Duodenal mucosa (tissue), 2 donors: ENCODE measurements around the gene TRMT11.

Source experiments
- H3K27ac ChIP-seq: one replicate; pipeline ENCODE4 v1.7.0; 2013; ENCODE audit warnings: low read depth, low read length
- H3K27me3 ChIP-seq, 2 donors: one replicate each; pipeline ENCODE4 v1.7.0; 2013; ENCODE audit warnings: low read length in 2 of 2, control low read depth in 1 of 2; ENCODE audit not compliant: insufficient read depth in 2 of 2, control insufficient read depth in 1 of 2
- H3K36me3 ChIP-seq, 2 donors: one replicate each; pipeline ENCODE4 v1.7.0; 2013; ENCODE audit warnings: low read length in 2 of 2, control low read depth in 1 of 2; ENCODE audit not compliant: insufficient read depth in 2 of 2, control insufficient read depth in 1 of 2
- H3K4me1 ChIP-seq, 2 donors: one replicate each; pipeline ENCODE4 v1.7.0; 2013; ENCODE audit warnings: low read length in 2 of 2, control low read depth in 1 of 2; ENCODE audit not compliant: insufficient read depth in 2 of 2, control insufficient read depth in 1 of 2
- H3K4me3 ChIP-seq, 2 donors: one replicate each; pipeline ENCODE4 v1.7.0; 2013; ENCODE audit warnings: low read length in 2 of 2, low read depth in 1 of 2
- H3K9ac ChIP-seq, 2 donors: one replicate each; pipeline ENCODE4 v1.7.0; 2013; ENCODE audit warnings: low read length in 2 of 2, low read depth in 1 of 2
- H3K9me3 ChIP-seq, 2 donors: one replicate each; pipeline ENCODE4 v1.7.0; 2013; ENCODE audit warnings: low read length in 2 of 2, control low read depth in 1 of 2; ENCODE audit not compliant: control insufficient read depth in 1 of 2

The TRMT11 gene

DNA sequence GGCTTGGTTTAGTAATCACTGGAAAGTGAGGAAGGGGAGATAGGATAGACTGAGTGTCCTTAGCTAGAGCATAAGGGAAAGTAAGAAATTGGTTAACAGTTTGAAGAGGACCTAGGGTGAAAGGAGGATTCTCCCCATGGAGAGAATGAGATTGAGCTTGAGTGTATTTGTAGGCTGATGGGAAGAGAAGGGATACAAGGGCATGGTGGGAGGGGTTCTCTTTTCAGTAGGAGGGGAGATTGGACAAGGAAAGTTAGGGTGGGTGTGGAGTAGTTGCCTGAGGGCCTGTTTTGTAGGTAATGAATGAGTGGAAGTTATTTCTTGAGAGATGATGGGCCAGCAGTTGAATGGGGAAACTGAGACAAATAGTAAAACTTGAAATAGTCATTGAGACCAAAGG lies 1.9 kb downstream of the TRMT11 start:
- H3K27me3 ChIP-seq: no peaks in the 10 kb centered on the region
- H3K4me3 ChIP-seq: peak overlapping the region; percentile 76 to 93
- no peak overlapping the region for H3K27ac ChIP-seq
- H3K9ac ChIP-seq: no peak overlapping the region
- no peaks in the 10 kb centered on the region for H3K9me3 ChIP-seq
- H3K36me3 ChIP-seq: no peaks in the 10 kb centered on the region
- peaks cover 25 to 70% of the 10 kb centered on the region in 2 donors for H3K4me1 ChIP-seq

DNA sequence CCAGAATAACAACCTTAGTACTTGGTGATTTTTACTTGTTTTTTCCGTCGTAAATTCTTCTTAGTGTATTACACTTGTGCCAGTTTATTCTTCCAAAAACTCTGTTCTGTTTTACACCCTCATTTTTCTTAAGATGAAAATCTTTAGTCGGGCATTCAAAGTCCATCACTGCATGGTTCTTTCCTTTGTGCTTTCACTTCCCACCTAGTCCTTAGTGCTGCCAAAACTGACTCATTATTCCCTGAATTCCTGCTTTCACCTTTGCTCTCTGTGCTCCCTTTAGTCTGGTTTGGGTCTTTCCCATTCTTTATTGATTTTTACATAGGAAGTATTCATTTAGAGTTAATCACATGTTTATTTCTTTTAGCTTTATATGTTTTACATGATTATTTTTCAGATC lies 3.3 kb downstream of the TRMT11 start:
- Histone ChIP-seq H3K27me3 (no peaks in the 10 kb centered on the region), H3K9ac (no peak overlapping the region), H3K9me3 (no peaks in the 10 kb centered on the region), H3K4me3 (peak overlapping the region; percentile 13 to 26), H3K36me3 (no peaks in the 10 kb centered on the region), H3K4me1 (peaks cover 21 to 64% of the 10 kb centered on the region in 2 donors), H3K27ac (no peak overlapping the region)

DNA sequence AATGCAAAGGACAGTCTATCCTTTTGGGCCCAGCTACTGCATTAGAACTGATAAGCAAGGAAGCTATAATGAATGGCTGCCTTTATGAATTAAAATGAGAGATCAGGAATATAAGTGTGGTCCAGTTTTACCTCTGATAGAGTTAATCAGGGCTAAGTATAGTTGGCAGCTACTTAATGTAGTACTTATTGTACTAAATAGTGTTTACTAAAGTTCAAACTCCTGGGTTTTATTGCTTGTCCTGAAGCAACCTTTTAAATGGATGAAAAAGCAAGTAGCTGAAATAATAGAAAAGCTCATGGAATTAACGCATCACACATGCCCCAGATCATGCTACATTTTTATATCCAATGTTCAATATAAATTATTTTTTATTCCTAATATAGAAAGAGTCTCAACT lies 5.3 kb downstream of the TRMT11 start:
- no peaks in the 10 kb centered on the region for H3K36me3 ChIP-seq
- H3K27ac ChIP-seq: no peak overlapping the region
- peaks cover 20 to 53% of the 10 kb centered on the region in 2 donors for H3K4me1 ChIP-seq

DNA sequence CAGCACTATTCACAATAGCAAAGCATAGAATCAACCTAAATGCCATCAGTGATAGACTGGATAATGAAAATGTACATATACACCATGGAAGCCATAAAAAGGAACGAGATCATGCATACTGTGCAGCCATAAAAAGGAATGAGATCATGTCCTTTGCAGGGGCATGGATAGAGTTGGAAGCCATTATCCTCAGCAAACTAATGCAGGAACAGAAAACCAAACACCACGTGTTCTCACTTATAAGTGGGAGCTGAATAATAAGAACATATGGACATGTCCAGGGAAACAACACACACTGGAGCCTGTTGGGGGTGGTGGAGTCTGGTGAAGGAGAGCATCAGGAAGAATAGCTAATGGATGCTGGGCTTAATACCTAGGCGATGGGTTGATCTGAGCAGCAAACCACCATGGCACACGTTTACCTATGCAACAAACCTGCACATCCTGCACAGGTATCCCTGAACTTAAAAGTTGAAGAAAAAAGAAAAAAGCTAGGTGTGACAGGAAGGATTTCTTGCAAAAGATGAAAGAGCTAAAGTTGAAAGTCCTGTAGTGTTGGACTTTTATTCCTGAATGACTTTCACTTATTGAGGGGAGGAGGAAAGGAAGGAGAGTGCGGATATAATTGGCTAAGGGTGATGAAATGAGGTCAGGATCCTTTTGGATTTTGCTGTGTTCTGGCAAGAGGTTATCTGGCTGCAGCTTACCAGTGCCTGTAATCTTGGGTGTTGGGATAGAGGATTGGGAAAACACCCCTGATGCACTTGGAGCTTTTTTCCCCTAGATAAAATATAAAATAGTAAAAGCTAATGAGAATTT lies 8.5 kb downstream of the TRMT11 start:
- H3K4me3 ChIP-seq: no peak overlapping the region
- H3K9me3 ChIP-seq: no peaks in the 10 kb centered on the region
- H3K27me3 ChIP-seq: no peaks in the 10 kb centered on the region
- peaks cover 20 to 26% of the 10 kb centered on the region in 2 donors for H3K4me1 ChIP-seq
- peaks cover 6 to 20% of the 10 kb centered on the region in 2 donors for H3K36me3 ChIP-seq
- no peak overlapping the region for H3K27ac ChIP-seq
- no peak overlapping the region for H3K9ac ChIP-seq

More for the DNA sequence above, 5.3 kb downstream of the TRMT11 start:
- H3K9me3 ChIP-seq: no peaks in the 10 kb centered on the region
- H3K9ac ChIP-seq: no peak overlapping the region
- H3K4me3 ChIP-seq: no peak overlapping the region
- no peaks in the 10 kb centered on the region for H3K27me3 ChIP-seq

DNA sequence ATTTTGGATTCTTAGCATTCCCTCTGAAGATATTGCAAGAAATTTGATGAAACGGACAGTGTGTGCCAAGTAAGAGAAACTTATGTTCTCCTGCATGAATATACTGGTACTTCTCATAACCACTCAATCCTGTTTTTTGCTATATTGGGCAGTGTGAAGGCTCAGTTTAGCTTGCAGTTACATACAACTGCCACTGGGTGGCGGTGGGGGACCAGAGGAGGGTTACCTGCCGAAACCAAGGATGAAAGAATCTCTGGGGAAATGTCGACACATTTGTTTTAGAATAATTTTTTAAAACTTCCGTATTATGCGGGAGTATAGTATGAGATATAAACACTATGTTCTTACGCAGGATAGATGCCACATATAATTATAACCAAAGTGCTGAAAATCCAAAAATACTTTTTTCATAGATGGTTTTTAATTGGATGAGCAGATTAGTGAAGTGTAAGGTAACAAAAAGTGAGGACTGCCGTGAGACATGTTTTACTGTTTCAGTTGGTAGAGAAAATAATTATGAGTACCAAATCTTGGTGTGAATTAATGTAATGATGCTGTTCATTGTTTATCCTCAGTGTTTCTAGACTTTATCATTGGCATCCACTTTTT lies 9.7 kb downstream of the TRMT11 start:
- peaks cover 10 to 18% of the 10 kb centered on the region in 2 donors for H3K4me1 ChIP-seq
- H3K36me3 ChIP-seq: peaks cover 11 to 31% of the 10 kb centered on the region in 2 donors
- no peak overlapping the region for H3K9ac ChIP-seq
- H3K27me3 ChIP-seq: no peaks in the 10 kb centered on the region
- no peaks in the 10 kb centered on the region for H3K9me3 ChIP-seq
- H3K4me3 ChIP-seq: no peak overlapping the region
- no peak overlapping the region for H3K27ac ChIP-seq

DNA sequence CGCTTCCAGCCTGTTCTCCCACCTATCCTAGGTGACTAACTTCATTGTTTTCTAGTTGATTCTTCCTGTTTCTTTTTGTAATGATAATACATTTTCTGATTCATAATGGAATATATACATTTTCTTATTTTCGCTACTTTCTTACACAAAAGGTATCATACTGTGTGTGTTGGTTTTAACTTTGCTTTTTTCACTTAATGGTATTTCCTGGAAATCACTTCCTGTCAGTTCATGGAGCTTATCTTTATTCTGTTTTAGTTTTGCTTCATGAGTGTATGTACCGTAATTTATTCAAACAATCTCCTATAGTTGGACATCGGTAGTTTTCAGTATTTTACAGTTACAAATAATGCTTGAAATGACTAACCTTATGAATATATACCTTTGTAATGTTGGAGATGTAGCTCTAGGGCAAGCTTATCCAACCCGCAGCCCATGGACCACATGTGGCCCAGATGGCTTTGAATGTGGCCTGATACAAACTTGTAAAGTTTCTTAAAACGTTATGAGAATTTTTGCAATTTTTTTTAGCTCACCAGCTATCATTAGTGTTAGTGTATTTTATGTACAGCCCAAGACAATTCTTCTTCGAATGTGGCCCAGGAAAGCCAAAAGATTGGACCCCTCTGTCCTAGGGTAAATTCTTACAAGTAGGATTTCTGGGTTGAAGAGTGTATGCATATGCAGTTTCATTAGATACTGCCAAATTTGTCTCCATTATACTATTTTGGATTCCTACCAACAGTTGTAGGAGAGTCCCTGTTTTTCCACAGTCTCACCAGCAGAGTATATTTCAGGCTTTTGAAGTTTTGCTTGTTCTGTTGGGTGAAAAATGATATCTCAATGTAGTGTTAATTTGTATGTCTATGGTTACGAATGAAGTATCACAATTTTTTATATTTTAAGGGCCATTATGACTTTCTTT lies 16.7 kb downstream of the TRMT11 start:
- no peaks in the 10 kb centered on the region for H3K27me3 ChIP-seq
- no peaks in the 10 kb centered on the region for H3K9me3 ChIP-seq
- peaks cover 11 to 59% of the 10 kb centered on the region in 2 donors for H3K36me3 ChIP-seq
- no peak overlapping the region for H3K4me3 ChIP-seq
- no peaks in the 10 kb centered on the region for H3K4me1 ChIP-seq
- H3K27ac ChIP-seq: no peak overlapping the region
- H3K9ac ChIP-seq: no peak overlapping the region

DNA sequence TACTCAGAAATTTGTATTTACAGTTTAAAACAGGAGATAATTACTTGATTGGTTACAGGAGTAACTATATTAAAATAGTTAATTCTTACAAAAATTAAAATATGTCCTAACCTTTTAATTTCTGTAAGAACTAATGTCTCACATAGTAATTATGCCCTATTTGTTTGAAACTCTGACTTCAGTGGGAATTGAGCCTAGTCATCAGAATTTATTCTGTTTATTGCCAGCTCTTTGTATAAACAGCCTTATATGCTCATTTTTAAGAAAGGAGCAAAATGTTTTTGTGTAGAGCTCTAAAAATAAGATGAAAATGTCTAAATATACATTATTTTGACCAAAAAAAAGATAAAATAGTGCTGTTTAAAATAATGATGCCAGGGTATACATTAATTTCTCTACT lies 21.5 kb downstream of the TRMT11 start:
- Histone ChIP-seq H3K27ac (no peak overlapping the region), H3K9me3 (no peaks in the 10 kb centered on the region), H3K27me3 (no peaks in the 10 kb centered on the region), H3K36me3 (peaks cover 18 to 61% of the 10 kb centered on the region in 2 donors), H3K4me3 (no peak overlapping the region), H3K9ac (no peak overlapping the region), H3K4me1 (no peaks in the 10 kb centered on the region)

DNA sequence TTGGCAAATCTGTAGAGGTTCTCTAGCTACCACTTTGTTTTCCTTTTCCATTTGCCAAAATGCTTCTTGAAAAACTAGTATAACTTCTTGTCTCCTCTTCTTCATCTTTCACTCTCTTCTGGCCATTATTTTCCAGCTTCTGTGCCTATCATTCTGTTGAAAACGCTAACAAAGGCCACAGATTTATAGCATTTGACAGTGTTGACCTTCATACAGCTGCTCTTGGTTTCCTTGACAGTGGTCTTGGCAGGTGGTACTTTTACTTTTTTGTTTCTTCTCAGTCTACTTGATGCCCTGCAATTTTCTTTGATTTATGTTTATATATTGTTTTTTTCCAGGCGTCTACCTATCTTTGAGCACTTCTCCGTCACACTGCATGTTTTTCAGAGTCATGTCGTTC lies 23.7 kb downstream of the TRMT11 start:
- H3K4me3 ChIP-seq: no peak overlapping the region
- peaks cover 22 to 75% of the 10 kb centered on the region in 2 donors for H3K36me3 ChIP-seq
- no peak overlapping the region for H3K9ac ChIP-seq
- H3K9me3 ChIP-seq: no peaks in the 10 kb centered on the region
- H3K4me1 ChIP-seq: no peaks in the 10 kb centered on the region
- H3K27me3 ChIP-seq: no peaks in the 10 kb centered on the region
- H3K27ac ChIP-seq: no peak overlapping the region

DNA sequence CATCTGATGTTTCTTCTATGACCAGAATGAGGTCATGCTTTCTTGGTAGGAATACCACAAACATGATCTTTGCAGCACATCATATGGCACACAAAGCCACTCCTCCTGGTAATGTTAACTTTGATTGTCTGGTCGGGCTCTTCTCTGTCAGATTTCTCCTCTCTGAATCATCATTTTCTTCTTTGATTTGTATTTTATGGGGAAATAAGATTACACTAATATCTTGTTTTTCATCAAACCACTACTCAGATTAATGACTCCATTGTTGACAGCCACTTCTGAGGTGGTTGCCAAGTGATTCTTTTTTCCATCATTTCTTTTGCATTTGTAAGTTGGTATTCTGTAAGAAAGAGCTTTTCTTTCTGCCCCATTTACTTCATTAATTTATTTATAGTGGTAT lies 29.5 kb downstream of the TRMT11 start:
- Histone ChIP-seq H3K9me3 (no peaks in the 10 kb centered on the region), H3K27ac (no peak overlapping the region), H3K36me3 (peaks cover 32 to 71% of the 10 kb centered on the region in 2 donors), H3K4me3 (no peak overlapping the region), H3K4me1 (no peaks in the 10 kb centered on the region), H3K9ac (no peak overlapping the region), H3K27me3 (no peaks in the 10 kb centered on the region)

DNA sequence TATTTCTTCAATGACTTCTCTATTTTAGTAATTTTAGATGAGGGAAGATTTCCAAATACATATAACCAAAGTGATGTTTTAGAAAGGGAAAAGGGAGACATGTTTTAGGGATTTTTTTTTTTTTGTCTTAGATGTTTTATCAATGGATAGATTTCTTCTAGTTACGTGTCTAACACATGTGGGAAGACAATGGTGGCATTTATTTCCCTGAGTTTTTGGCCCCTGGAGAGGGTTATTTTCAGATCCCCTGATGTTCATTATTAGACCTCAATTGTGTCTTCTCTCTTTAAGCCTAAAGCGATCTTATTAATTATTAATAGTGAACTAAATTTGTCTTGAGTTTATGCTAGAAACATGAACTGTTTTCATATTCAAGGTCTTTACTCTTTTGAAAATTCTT lies 30.3 kb downstream of the TRMT11 start:
- Histone ChIP-seq H3K27me3 (no peaks in the 10 kb centered on the region), H3K36me3 (peaks cover 30 to 71% of the 10 kb centered on the region in 2 donors), H3K9ac (no peak overlapping the region), H3K9me3 (no peaks in the 10 kb centered on the region), H3K4me3 (no peak overlapping the region), H3K4me1 (no peaks in the 10 kb centered on the region), H3K27ac (no peak overlapping the region)
